GM21526 (cell line): ENCODE data around the gene SLC9A7.
"Not testable (repeated sequence)": the region's sequence is repeated elsewhere in the genome, so short reads cannot be mapped to it uniquely, and the experiment has no call there.

Source experiments
- ATAC-seq: cut with Tn5 transposase; IDR thresholded peaks from one replicate; pipeline ENCODE4 v1.9.1; 2021; ENCODE audit warnings: moderate library complexity; ENCODE audit not compliant: unreplicated experiment, low FRiP score

Gene SLC9A7

DNA sequence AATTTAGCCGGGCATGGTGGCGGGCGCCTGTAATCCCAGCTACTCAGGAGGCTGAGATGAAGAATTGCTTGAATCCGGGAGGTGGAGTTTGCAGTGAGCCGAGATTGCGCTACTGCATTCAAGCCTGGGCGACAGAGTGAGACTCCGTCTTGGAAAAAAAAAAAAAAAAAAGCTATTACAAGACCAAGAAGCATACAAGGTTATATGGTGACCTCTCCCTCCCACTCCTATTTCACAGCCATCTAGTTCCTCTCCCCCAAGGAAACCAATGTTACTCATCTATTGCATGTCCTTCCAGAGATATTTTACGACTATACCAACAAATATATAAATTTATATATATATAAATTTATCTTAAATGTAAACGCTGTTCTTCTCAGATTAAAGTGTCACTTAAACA lies 3.2 kb downstream of the SLC9A7 start:
- no peak for ATAC-seq

DNA sequence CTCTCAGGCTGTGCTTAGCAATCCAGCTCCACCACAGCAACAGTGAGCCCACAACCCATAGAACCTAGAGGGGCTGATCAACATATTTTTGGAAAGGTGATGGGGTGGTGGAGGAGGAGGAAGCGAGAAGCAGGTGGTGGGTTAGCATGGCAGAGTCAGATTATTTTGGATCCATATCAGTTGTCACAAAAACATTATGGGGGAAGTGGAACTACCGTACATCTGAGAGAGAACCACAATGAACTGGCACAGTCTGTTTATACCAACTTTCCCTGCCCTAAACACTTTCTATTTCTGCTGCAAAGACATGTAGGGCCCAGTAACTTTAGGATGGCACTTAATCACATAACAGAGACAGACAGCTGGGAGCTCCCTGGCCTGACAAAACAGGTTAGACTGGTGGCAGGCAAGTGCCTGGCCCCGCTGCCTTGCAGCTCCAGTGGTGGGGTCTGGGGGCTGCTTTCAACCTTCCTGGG lies 4.3 kb downstream of the SLC9A7 start:
- no peak for ATAC-seq

DNA sequence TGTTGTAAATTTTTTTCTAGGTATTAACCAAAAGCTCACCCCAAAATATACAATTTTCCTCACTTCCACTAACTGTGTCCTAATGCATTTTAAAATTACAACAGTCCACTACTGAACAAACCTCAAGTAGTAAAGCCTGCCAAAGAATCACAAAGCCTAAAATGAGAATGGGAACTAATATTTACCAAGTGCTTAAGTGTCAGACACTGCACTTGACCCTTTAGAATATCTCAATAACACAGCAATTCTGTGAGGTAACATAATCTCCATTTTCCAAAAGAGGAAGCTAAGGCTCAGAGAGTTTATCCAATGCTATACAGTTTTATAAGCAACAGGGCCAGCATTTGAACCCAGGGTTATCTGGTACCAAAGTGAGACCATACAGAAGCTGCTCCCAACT lies 4.9 kb downstream of the SLC9A7 start:
- no peak for ATAC-seq

DNA sequence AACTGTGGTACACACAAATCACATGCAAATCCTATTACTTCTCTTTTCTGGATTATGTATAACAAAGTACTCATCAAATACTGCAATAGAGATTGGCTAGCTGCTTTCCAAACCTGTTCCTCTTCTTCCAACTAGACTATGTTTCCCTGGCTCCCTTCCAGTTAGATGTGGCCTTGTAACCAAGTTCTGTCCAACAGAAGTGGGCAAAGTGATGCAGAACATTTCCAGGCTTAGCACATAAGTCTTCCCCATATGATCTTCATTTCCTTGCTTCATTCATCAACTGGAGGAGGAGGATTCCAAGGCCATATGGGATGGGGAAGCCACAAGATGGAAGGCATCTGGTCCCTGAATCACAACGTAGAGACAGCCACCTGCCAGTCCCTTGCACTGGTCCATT lies 8.0 kb downstream of the SLC9A7 start:
- ATAC-seq: no peak

DNA sequence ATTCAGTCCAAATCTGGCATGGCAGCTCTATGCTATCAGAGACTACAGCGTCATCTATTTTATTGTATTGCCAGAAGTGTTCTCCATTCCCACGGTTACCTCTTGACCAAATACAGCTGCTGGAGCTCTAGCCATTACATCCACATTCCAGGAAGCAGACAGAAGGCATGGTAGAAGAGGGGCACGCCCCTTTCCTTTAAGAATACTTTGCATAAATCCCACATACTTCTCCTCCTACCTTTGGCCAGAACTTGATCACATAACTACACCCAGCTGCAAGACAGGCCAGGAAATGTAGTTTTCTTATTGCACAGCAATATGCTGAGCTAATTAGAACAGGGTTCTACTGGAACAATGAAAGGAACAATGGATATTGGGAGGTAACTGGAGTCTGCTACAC lies 14.9 kb downstream of the SLC9A7 start:
- no peak for ATAC-seq

DNA sequence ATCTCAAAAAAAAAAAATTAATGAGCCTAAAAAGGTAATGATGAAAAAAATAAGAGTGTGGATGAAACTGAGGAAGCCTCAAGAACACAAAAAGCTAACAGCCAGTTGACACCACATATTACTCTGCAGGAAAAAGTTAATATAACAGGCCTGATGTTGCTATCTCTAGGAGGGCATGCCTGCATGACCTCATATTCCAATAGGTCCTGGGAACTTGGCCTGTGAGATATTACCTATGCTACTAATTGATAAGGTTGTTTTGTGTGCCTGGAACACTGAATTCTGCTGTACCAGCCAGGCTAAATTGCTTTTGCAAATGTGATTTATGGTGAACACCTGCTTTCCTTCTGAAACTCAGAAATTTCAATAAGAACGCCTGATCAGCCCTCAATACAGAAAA lies 15.9 kb downstream of the SLC9A7 start:
- ATAC-seq: no peak

DNA sequence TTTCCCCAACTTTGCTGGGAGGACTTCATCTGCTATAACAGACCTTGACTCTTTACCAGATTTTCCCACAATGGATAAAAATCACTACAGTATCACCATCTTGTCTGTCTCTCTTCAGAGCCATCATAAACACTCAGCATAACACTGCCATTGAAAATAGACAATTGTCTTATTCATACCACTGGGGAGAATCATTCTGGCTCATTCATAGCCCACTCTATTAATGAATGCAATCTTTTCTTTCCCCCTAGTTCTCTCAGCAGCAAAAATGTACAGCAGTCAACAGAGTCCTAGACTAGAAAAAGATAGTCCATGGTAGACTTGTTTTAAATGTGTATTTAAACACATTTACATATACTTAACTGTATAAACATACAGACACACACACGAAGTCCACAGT lies 19.2 kb downstream of the SLC9A7 start:
- ATAC-seq: no peak

DNA sequence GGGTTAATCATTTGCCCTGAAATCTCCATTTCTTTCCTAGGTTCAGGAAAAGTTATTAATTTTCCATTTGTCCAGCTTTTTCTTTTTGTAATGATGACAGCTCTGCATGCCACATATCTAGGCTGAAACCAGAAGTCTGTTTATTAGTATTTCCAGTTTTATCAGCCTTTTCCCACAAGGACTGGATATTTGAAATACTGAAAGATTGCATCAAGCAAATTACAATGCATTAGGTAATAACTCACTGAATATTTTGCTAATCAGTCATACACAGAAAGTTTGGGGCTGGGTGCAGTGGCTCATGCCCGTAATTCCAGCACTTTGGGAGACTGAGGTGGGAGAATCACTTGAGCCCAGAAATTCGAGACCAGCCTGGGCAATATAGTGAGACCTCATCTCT lies 21.5 kb downstream of the SLC9A7 start:
- ATAC-seq: no peak

DNA sequence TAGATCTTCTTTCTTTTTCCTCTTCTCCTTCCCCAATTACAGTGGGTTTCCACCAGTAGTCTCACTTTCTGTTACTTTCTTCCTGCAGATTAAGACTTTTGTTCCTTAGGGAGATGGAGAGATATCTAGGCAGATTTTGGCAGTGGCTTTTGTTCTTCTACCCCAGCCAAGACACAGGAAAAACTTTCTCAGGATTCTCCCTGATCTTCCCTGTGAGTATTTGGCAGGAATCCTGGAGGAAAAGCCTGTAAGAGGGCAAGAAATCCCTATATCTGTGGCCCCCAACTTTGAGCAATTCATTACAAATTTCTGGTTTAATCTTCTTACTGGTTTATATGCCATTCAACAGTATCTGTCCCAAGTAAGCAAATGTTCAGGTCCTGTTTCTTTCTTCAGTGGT lies 21.9 kb downstream of the SLC9A7 start:
- no peak for ATAC-seq

DNA sequence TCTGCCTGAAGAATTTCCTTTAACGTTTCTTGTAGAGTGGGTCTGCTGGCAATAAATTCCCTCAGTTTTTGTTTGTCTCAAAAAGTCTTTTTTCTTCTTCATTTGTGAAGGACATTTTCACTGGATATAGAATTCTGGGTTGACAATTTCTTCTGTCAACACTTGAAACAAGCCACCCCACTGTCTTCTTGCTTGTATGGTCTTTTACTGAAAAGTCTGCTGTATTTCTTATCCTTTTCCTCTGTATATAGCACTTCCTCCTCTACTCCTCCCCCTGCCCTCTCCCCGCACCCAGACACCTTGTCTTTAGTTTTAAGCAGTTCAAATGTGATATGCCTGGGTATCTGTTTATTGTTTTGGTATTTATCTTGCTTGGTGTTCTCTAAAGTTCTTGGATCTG lies 23.3 kb downstream of the SLC9A7 start:
- no peak for ATAC-seq

DNA sequence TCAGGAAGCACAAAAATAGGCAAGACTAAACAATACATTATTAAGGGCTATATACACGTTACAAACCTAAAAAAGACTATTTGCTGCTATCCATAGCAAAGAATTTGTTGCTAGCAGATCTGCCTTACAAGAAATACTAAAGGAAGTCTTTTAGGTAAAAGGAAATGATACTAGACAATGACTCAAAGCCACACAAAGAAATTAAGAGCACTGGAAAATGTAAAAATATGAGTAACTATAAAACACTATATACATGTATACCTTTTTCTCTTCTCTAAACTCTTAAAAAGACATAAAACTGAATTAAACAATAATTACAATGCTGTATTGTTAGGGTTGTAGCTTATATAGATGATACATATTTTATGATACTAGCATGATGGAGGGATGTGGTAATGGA lies 25.7 kb downstream of the SLC9A7 start:
- ATAC-seq: no peak

DNA sequence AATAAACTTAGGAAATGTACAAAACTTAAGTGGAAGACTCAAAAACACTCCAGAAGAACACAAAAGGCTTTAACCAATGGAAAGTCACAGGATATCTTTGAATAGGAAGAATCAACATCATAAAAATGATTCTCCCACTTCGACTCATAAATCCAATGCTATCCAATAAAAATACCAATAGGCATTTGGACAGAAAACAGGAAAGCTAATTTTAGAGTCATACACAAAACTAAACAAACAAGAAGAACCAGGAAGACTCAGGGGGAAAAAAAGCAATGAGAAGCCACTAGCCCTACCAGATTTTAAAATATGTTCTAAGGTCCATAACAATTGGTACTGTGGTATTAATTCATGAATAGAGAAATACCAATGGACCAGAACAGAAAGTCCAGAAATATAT lies 28.2 kb downstream of the SLC9A7 start:
- no peak for ATAC-seq

DNA sequence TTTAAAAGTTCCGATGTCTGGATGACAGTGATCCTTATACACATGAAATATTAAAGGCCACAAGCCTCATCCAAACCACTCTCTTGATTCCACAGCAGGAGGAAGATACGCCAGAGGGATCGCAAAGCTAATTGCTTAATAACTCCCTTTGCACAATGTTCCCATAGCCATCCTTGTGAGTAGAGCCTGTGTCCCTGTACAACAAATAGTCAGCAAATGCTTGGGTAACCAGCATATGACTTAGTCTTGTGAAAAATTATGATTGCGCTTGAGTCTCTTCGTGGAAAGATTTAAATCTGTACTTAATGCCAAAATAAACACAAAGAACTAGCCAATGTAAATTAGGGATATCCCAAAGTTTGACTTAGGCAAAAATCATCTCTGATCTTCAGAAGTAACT lies 31.5 kb downstream of the SLC9A7 start:
- no peak for ATAC-seq

DNA sequence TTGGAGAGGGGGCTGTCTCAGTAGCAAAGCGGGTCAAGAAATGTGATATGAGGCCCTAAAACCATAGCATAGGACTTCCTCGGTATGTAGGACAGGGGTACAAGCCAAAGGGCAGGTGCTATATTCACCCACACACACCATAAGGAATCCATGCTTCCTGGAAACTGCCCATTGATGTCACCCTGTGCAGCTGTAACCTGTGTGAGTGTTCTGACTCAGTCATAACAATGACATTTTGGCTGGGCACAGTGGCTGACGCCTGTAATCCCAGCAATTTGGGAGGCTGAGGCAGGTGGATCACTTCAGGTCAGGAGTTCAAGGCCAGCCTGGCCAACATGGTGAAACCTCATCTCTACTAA lies 35.4 kb downstream of the SLC9A7 start:
- ATAC-seq: not testable (repeated sequence)

DNA sequence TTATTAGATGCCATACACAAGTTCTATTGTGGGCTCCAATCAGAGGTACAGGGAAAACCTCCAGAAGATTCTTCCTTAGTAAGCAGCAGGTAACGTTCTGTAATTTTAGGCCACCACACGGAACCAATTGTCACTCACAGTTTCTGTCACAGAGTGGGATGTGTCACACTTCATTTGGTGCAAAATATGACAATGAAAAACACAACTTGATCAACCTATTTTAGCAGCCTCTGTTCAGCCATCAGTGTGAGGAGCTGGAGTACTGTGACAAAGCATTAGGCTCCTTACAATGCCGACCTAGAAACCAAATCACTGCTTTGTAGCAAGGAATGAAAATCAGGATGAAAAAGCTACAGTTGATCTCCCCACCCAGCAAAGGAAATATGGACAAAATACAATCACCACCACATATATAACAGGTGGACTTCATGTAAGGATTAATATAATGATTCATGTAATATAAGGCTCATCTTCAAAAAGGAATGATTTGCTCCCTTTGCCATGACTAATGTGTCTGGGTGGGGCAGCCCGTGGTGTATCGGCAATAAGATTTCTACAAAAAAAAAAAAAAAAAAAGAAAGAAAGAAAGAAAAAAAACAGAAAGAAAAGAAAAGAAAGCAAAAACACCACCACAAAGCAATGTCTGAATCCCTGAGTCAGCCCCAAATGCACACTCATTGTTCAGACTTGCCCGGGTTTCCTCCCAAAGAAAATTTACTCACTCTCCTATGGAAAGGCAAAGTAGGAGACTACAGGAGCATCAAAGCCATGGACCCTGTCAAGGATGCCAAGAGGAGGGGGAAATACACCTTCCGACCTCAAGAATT lies 36.0 kb downstream of the SLC9A7 start:
- no peak for ATAC-seq

DNA sequence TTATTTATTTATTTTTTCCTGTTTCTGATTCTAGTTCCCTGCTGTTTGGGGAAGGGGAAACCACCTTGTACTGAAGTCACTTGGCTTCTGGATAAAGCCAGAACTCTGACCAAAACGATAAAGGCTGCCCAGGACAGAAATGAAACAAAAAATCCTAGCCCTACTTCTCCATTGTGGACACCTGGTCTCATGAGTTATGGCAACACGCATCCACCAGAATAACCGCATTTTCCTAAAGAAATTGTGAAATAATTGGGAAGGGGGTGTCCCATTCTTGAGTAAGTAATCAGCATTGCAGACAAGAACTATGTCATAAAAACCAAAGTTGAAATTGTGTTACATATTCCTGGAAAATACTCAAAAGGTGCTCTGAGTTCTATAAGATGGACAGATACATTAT lies 42.1 kb downstream of the SLC9A7 start:
- no peak for ATAC-seq

DNA sequence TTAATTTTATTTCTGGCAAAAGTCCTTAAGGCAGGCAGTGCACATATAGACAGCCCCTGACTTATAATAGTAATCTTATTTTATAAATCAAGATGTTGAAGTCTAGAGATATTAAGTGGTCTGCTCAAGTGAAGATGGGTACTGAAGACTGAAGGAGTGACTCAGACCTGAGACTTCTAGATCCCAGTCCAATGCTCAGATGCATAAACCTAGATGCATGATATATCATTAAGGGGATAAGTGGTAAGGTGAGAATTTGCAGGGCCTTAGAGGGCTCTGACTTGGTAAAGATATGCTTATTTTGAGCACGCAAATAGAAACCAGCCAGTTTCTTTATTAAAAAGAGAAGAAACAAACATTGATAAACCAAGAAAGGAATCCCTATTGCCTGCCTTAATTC lies 42.9 kb downstream of the SLC9A7 start:
- no peak for ATAC-seq

DNA sequence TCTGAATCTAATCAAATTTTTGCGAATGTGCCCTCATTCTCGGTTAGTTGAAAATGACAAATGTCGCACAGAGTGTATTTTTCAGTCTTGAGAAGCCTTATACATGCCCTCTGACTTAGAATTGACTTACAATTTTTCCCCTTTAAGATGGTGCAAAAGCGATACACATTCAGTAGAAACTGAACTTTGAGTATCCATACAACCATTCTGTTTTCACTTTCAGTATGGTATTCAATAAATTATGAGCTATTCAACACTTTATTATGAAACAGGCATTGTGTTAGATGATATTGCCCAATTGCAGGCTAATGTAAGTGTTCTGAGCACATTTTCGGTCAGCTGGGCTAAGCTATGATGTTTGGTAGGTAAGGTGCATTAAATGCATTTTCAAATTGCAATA lies 43.4 kb downstream of the SLC9A7 start:
- ATAC-seq: no peak

DNA sequence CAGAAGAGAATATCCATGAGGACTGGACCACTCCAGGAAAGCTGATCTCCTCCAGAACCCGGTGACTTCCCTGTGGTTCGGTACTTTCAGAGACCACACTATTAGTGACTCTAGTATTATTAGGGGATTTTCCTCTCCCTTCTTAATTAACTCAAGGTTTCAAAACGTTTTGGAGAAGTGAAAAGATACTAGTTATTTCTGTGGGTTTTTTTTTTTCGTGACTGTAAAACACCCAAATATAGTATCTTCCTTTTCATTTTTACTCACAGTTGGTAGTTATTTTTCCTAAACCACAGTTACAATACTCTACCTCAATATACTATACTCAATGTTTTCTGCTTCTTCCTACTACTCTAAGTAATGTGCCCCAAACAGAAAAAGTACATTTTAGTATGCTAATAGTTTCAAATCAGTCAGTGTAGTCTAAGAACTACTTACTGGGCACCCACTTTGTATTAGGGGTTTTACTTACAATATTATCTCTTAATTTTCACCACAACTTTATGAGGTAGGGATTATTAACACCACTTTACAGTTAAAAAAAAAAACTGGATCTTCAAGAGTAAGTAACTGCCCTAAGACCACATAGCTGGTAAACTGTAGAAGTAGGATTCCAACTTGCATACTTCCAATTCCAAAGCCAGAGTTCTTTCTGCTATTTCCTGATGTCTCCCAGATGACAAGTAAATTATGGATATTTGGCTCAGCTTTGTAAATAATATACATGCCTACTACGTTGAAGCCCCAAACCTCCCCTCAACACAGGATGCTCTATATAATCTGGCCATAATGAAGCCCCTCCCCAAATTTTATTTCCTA lies 45.0 kb downstream of the SLC9A7 start:
- peak; percentile 57 for ATAC-seq

DNA sequence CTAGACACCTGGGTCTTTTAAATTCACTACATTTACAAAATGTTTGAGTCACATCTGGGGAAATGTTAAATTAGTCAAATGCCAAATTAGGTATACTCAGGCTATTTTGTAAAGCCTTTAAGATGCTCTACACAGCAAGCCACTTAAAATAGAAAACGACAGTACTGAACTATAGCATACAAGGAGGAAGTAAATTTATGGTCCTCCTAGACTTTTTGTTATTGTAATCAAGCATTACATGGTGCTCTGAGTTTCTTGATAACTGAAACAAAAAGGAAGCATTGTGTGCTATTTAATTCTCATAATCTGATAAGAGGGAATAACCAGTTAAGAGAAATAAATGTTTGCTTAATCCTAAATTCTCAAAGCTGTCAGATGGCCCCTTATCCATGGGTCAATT lies 46.2 kb downstream of the SLC9A7 start:
- ATAC-seq: no peak

DNA sequence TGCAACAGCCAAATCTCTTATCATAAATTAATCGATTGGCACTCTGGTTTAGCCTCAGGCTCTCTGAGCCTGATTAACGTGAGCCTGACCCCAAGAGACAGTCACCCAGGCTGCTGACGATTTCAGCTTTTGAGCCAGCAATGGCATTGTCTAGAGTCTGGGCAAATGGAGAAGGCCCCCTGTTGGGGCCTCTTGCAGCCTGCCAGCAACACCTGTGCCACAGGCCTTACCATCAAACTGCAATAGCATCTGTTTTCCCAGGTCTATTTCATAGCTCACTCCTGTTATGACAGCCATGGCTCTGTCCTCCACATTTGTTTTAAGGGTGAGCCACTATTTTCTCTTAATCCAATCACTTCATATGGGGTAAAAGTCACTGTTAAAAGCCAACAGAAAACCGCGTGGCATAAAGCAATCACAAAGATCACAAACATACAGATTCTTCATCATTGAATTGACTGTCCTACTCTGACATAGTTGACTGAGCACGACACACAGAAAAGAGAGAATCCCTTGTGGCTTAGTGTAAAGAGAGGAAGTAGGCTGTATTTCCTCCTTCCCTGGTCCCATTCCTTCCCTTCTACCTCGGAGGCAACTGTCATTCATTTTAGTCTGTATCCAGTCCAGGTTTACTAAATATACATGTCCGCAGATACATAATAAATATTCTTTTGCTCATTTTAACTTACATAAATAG lies 47.8 kb downstream of the SLC9A7 start:
- no peak for ATAC-seq
